ENCODE results near the gene HIVEP3. TPM values are rescaled to one million over a fixed set of nuclear protein-coding genes. Genes with fewer than 3 reads are reported as not detected.

The HIVEP3 gene
- polyA plus RNA-seq, 1 donor (not counting 4 experiments of a cell fraction or from before 2014, with no cell fraction given) = 1.1 TPM

DNA sequence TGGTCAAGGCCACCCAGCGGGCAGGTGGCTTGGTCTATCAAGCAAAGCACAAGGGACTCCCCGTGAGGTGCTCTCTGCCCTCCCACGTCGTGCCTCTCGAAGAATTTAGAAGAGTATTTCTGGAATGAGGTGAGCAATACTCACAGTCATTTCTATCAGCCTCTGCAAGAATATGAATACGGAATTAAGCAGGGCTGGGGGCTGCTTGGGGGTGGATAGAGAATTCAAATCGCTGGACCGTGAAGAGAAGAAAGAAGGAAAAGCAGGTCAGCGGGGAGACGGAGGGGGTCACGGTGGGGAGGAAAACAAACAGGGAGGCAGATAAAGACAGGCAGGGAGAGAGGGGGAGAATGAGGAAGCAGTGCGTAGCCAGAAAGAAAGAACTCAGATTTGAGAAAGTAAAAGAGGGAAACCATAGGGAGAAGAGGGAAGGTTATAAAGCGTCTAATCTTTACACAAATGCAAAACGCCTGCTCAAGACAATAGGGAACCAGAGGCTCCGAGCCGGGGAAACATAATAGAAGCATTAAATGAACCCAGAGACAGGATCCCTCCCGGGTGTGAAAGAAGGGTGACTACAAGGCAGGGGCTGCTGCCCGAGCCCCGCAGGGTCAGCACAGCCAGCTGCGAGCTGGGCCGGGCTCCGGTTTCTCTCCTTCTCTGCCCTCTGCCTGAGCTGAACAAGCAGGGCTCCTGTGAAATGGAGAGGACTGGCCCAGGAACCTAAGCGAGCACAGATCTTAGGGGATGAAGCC lies 432.2 kb downstream of the HIVEP3 start:
- no peaks in the 10 kb centered on the region for H3K9me3 ChIP-seq (ENCODE audit: control insufficient read depth, low read depth, low read length)
- no peak for FAIRE-seq
- no peak for TF ChIP-seq EZH2 (IDR thresholded peaks at IDR 0.05; ENCODE audit: low read length)
- TF ChIP-seq, protein P1, sequence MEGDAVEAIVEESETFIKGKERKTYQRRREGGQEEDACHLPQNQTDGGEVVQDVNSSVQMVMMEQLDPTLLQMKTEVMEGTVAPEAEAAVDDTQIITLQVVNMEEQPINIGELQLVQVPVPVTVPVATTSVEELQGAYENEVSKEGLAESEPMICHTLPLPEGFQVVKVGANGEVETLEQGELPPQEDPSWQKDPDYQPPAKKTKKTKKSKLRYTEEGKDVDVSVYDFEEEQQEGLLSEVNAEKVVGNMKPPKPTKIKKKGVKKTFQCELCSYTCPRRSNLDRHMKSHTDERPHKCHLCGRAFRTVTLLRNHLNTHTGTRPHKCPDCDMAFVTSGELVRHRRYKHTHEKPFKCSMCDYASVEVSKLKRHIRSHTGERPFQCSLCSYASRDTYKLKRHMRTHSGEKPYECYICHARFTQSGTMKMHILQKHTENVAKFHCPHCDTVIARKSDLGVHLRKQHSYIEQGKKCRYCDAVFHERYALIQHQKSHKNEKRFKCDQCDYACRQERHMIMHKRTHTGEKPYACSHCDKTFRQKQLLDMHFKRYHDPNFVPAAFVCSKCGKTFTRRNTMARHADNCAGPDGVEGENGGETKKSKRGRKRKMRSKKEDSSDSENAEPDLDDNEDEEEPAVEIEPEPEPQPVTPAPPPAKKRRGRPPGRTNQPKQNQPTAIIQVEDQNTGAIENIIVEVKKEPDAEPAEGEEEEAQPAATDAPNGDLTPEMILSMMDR (optimal IDR thresholded peaks at IDR 0.05 in 1 of 3, IDR thresholded peaks at IDR 0.05 in 1 of 3, conservative IDR thresholded peaks at IDR 0.05 in 1 of 3; ENCODE audit: extremely low read depth in 1 of 3, insufficient read depth in 2 of 3, low read length in 3 of 3) = no peak
- H3K4me3 ChIP-seq (ENCODE audit: control insufficient read depth in 2 of 3, extremely low read depth in 1 of 3, insufficient read depth in 2 of 3, low read depth in 1 of 3, low read length in 3 of 3) = no peak overlapping the region
- no peaks in the 10 kb centered on the region for H3K36me3 ChIP-seq (ENCODE audit: control insufficient read depth in 2 of 2, extremely low read depth in 1 of 2, insufficient read depth in 2 of 2, low read length in 2 of 2)
- no peaks in the 10 kb centered on the region for H3K9me1 ChIP-seq (ENCODE audit: control insufficient read depth, extremely low read depth, insufficient read depth, low read length)
- H3K79me2 ChIP-seq (ENCODE audit: control insufficient read depth, insufficient read depth, low read length) = no peaks in the 10 kb centered on the region
- no peak for DNase-seq (ENCODE audit: low read depth, low spot score)
- H3K9ac ChIP-seq (ENCODE audit: control insufficient read depth, extremely low read depth, insufficient read depth, low read length) = no peak overlapping the region
- peaks cover 39% of the 10 kb centered on the region for H3K4me1 ChIP-seq (ENCODE audit: control insufficient read depth, extremely low read depth, insufficient read depth, low read length)
- no peak overlapping the region for H3K27ac ChIP-seq (ENCODE audit: control insufficient read depth, insufficient read depth, low read length)
- H4K20me1 ChIP-seq (ENCODE audit: control insufficient read depth, extremely low read depth, insufficient read depth, low read length) = no peaks in the 10 kb centered on the region
- no peaks in the 10 kb centered on the region for H3K27me3 ChIP-seq (ENCODE audit: control insufficient read depth, extremely low read depth, insufficient read depth, low read length)
- no peak overlapping the region for H2AFZ ChIP-seq (ENCODE audit: control insufficient read depth, low read length)
- H3K4me2 ChIP-seq (ENCODE audit: control insufficient read depth, extremely low read depth, insufficient read depth, low read depth, low read length) = no peak overlapping the region
- dilution Hi-C loops (cut with MboI; ENCODE audit: extremely low pct_ligation_motif_present, low sequenced_read_pairs) = no loop called here

DNA sequence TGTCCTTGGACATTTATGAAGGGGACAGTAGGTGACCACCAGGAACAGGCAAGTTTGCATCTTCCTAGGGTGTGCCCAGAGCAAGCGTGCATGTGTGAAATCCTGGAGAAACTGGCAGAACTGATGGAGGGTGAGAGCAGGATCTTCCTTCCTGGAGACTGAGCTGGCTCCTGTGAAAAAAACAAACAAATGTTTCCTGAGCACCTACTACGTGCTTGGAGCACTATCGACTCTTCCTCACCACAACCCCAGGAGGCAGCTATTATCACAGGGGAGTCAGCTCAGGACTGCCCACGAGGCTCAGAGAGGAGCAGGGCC lies 432.7 kb downstream of the HIVEP3 start:
- Histone ChIP-seq H3K9me3 (ENCODE audit: control insufficient read depth, low read depth, low read length) (no peaks in the 10 kb centered on the region), H3K4me2 (ENCODE audit: control insufficient read depth, extremely low read depth, insufficient read depth, low read depth, low read length) (no peak overlapping the region), H3K9ac (ENCODE audit: control insufficient read depth, extremely low read depth, insufficient read depth, low read length) (no peak overlapping the region), H3K9me1 (ENCODE audit: control insufficient read depth, extremely low read depth, insufficient read depth, low read length) (no peaks in the 10 kb centered on the region), H4K20me1 (ENCODE audit: control insufficient read depth, extremely low read depth, insufficient read depth, low read length) (no peaks in the 10 kb centered on the region), H2AFZ (ENCODE audit: control insufficient read depth, low read length) (no peak overlapping the region), H3K79me2 (ENCODE audit: control insufficient read depth, insufficient read depth, low read length) (no peaks in the 10 kb centered on the region), H3K36me3 (ENCODE audit: control insufficient read depth in 2 of 2, extremely low read depth in 1 of 2, insufficient read depth in 2 of 2, low read length in 2 of 2) (no peaks in the 10 kb centered on the region), H3K27me3 (ENCODE audit: control insufficient read depth, extremely low read depth, insufficient read depth, low read length) (no peaks in the 10 kb centered on the region), H3K27ac (ENCODE audit: control insufficient read depth, insufficient read depth, low read length) (no peak overlapping the region), H3K4me3 (ENCODE audit: control insufficient read depth in 2 of 3, extremely low read depth in 1 of 3, insufficient read depth in 2 of 3, low read depth in 1 of 3, low read length in 3 of 3) (no peak overlapping the region), H3K4me1 (ENCODE audit: control insufficient read depth, extremely low read depth, insufficient read depth, low read length) (peaks cover 39% of the 10 kb centered on the region)
- TF ChIP-seq, protein P1 (optimal IDR thresholded peaks at IDR 0.05 in 1 of 3, IDR thresholded peaks at IDR 0.05 in 1 of 3, conservative IDR thresholded peaks at IDR 0.05 in 1 of 3; ENCODE audit: extremely low read depth in 1 of 3, insufficient read depth in 2 of 3, low read length in 3 of 3) = no peak
- TF ChIP-seq EZH2 (IDR thresholded peaks at IDR 0.05; ENCODE audit: low read length) = no peak
- no peak for DNase-seq (ENCODE audit: low read depth, low spot score)
- dilution Hi-C loops (cut with MboI; ENCODE audit: extremely low pct_ligation_motif_present, low sequenced_read_pairs) = no loop called here
- FAIRE-seq = no peak

Measured in keratinocyte (primary cell).